HuH-7 (cell line): ENCODE measurements around the gene FN3KRP.

Experiments
- DNase-seq: peaks from one replicate; pipeline ENCODE4 v3.0.0; 2011; ENCODE audit warnings: low spot score

FN3KRP gene

DNA sequence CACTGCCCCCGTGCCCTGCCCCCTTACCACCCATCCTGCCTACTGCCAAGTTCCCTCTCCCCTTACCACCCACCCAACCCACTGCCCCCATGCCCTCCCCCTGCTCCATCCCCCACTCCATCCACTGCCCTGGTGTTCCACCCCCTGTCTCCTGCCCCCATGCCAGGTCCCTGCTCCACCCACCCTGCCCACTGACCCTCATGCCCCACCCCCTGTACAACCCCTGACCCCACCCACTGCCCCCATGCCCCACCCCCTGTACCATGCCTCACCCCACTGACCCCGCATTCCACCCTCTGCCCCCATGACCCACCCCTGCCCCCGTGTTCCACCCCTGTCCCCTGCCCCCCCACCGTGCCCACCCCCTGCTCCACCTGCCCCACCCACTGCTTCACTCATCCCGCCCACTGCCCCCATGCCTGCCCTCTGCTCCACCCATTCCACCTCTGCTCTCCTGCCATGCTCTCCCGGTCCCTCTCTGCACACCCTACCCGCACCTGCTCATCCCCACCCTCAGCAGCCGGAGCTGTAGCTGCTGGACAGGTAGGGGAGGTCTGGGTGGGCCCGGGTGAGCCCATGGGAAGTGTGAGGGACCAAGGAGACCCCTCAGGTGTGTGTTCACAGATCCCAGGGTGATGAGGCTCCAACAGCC lies 7.4 kb upstream of the FN3KRP start:
- no peak for DNase-seq

DNA sequence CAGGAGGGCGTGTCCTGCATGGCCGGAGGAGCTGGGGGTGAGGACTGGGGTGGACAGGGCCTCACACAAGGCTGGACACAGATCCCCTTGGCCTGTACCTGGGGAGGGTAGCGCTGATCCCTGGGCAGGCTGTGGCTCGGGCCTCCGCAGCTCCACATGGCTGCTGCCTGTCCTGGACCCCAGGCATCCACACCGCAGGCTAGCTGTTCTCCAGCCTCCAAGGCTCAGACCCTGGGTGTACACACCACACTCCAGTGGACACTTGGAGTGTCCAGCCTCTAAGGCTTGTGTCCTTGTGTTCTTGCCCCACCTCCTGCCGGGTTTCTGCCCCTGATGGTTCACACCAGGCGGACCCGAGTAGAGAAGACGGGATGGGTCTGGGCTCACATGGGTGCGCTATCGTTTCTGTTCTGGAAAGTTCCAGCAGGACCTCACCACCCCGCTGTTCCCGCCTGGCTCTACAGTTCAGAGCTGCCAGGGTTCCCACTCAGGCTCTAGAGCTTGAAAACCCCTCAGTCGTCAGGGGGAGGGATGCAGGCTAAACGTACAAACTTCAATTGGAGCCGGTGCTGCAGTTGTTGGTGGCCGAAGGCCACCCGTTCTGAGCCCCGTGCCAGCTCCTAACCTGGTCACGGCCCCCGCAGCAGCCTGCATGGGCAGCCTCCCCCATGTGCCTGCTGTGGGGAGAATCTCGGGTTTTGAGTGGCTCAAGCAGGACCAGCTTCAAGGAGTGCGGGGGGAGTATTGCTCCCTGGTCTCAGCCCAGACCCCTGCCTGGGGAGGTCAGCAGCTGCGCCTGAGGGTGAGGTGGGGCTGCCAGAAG lies 6.6 kb upstream of the FN3KRP start:
- DNase-seq = no peak

DNA sequence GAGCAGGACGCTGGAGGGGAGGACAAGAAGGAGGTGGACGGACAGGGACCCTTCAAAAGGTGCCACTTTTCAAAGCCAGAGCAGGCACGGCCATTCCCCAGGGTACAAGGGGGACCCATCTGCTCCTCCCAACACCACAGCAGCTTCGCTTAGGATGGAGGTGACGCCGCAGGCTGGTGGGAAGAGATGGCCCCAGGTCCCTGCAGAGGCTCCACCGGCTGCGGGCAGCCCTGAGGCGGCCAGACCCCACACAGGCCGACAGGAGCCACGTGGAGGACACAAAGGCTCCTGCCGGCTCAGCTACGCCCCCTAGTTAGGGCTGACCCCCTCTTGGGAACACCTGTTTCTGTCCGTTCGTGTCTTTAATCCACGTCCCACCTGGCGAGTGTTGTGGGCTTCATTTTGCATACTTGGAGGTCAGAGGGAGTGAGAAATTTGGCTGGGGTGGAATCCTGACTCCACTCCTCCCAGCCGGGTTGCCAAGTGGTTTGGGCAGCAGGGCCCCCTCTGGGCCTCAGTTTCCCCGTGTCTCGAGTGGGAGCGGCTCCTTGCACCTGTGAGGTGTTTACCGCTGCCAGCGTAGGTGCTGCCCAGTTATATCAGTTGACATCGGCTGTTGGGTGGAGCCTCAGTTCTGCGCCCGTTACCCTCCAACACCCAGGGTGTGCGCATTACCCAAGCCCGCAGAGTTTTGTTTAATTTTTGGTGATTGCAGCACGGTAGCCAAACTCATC lies 5.8 kb upstream of the FN3KRP start:
- no peak for DNase-seq

DNA sequence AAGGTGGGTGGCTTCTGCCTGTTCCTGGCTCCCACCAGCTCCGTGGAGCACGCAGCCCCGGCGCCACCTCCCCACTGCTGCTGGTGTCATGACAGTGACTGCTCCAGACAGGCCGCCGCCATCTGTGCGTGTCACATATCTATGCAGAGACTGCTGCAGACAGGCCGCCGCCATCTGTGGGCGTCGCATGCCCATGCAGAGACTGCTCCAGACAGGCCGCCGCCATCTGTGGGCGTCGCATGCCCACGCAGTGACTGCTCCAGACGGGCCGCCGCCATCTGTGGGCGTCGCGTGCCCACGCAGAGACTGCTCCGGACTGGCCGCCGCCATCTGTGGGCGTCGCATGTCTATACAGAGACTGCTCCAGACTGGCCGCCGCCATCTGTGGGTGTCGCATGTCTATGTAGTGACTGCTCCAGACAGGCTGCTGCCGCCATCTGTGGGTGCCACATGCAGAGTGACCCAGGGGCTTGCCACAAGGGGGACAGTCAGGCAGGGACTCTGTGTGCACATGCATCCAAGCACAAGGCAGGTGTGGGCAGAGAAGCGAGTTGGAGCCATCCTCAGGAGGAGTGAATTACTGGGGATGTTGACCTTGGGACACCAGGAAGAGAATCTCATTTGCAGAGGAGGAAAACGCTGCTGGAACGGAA lies 3.3 kb upstream of the FN3KRP start:
- no peak for DNase-seq

DNA sequence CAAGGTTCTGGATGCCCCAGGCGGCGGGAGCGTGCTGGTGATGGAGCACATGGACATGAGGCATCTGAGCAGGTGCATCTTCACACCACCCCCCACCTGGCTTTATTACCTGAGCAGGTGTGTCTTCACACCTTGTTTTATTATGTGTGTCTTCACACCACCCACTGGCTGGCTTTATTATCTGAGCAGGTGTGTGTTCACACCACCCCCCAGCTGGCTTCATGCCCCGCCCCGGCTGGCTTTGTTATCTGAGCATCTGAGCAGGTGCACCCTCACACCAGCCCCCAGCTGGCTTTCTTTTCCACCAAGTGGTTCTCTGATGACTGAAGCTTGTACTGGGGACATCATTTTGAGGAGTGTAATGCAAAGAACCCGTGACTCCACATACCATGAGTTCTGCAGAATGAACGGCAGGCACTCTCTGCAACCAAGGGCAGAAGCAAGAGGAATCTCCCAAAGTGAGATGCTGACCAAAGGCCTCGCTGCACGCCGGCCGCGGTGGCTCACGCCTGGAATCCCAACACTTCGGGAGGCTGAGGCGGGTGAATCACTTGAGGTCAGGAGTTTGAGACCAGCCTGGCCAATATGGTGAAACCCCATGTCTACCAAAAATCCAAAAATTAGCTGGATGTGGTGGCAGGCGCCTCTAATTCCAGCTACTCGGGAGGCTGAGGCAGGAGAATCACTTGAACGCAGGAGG lies 2.6 kb downstream of the FN3KRP start:
- DNase-seq = no peak

DNA sequence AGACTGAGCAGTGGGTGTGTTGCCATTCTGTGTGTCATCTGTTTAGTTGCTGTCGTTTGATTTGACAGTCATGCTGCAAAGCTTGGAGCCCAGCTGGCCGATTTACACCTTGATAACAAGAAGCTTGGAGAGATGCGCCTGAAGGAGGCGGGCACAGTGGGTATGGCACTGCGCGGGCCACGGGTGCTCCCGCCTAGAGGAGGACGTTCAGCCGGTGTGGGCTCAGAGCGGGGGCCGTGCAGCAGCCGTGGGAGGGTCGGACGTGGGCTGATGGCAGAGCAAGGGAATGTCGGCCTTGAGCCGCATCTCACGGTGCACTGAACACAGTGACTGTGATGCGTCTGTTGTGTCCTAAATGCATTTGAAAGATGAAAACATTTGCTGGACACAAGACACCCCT lies 3.7 kb downstream of the FN3KRP start:
- DNase-seq = no peak

DNA sequence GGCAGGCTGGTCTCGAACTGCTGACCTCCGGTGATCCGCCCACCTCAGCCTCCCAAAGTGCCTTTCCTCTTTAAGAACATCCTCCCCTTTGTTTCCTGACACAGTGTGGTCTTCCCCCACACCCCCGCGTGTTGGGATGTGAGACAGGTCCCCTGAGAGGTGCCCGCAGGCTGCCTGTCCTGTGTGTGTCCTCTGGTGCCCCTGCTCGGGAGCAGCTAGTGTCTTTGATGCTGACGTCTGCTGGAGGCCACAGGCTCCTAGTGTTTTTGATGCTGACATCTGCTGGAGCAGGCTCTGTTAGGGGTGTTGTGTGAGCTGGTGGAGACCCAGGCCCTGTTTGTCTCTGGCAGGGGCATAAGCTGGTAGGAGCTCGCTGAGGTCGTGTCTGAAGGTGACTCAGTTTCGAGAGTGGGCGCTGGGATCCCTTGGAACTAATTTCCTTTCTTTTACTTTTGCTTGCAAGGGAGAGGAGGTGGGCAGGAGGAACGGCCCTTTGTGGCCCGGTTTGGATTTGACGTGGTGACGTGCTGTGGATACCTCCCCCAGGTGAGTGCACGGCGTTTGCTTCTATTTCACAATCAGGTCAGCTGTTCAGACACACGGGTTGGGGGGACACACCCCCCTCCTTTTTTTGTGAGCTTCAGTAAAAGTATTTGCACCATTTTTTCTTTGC lies 6.0 kb downstream of the FN3KRP start:
- DNase-seq = no peak

DNA sequence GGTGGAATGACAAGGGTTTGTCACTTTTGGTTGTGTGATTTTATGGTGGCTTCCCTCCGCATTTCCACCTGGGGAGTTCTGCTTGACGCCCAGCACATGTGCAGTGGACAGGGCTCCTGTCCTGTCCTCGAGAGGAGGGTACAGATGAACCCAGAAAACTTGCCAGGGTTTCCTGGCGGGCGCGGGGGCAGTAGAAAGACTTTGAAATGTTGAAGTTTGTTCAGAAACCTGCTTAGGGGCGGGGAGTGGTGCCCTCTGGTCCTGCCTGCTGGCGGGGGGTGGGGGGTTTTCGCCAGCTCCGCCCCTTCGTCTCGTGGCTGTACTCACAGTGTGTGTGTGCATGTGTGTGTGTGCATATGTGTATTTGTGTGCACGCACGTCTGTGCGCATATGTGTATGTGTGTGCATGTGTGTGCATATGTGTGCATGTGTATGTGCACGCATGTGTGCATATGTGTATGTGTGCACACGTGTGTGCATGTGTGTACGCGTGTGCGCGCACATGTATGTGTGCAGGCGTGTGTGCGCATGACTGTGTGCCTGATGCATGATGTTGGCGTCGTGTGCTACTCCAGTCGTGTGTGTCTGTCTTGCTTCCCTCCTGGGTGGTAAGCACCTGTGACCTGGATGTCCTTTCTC lies 6.8 kb downstream of the FN3KRP start:
- DNase-seq = no peak

DNA sequence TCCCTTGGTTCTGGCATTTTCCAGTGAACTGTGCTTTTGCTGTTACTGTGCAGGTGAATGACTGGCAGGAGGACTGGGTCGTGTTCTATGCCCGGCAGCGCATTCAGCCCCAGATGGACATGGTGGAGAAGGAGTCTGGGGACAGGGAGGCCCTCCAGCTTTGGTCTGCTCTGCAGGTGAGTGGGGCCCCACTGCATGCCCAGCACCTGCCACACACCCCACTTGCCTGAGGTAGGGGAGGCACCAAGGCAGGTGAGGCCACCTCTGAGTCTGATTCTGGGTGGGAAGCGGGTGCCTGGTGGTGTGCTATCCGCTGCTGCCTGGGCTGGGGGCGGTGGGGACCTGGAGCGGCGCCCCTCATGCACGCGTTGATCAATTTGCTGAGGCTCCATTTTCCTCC lies 9.9 kb downstream of the FN3KRP start:
- DNase-seq = no peak

DNA sequence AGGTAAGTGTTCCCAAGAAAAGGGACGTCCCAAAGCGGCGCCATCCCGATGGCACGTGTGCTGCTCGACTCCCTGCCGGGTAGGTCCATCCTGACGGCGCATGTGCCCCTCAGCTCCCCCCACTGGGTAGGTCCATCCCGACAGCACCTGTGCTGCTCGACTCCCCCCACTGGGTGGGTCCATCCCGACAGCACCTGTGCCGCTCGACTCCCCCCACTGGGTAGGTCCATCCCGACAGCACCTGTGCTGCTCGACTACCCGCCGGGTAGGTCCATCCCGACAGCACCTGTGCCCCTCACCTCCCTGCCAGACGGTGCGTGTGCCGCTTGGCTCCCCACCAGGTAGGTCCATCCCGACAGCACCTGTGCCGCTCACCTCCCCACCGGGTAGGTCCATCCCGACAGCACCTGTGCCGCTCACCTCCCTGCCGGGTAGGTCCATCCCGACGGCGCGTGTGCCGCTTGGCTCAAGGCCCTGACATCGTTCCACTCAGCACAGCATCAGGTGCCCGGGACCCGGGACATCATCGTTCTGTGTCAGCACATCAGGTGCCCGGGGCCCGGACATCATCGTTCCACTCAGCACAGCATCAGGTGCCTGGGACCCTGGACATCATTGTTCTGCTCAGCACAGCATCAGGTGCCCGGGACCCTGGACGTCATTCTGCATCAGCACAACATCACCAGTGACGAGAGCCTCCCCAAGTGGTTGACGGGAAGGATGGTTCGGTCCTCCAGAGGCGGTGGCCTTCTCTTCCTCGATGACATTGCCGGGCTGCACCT lies 13.2 kb downstream of the FN3KRP start:
- no peak for DNase-seq

DNA sequence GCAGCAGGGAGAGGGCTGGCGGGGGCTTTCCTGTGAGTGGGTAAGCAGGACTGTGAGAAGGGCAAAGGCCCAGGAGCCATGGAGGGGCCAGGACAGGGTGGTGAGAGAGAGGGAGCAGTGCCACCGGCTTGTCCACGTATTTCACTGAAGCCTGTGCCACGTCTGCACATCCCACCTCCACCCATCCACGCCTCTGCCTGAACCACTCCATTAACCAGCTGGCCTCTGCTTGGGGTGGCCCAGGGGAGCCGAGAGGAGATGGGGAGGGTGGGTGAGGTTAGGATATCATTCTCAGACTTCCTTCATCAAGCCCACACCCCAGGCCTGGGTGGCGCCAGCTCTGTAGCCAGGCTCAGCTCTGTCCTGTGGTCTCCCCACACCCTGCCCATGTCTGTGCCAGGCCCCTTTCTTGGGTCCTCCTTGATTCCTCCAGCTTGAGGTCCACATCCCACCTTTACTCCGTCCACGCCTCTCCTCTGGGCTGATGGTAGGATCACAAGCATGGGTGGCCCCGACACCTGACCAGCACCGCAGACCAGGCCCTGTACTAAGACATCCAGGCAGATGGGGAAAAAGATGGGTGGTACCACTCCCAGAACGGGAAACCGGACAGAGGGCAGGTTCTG lies 15.7 kb downstream of the FN3KRP start:
- no peak for DNase-seq

DNA sequence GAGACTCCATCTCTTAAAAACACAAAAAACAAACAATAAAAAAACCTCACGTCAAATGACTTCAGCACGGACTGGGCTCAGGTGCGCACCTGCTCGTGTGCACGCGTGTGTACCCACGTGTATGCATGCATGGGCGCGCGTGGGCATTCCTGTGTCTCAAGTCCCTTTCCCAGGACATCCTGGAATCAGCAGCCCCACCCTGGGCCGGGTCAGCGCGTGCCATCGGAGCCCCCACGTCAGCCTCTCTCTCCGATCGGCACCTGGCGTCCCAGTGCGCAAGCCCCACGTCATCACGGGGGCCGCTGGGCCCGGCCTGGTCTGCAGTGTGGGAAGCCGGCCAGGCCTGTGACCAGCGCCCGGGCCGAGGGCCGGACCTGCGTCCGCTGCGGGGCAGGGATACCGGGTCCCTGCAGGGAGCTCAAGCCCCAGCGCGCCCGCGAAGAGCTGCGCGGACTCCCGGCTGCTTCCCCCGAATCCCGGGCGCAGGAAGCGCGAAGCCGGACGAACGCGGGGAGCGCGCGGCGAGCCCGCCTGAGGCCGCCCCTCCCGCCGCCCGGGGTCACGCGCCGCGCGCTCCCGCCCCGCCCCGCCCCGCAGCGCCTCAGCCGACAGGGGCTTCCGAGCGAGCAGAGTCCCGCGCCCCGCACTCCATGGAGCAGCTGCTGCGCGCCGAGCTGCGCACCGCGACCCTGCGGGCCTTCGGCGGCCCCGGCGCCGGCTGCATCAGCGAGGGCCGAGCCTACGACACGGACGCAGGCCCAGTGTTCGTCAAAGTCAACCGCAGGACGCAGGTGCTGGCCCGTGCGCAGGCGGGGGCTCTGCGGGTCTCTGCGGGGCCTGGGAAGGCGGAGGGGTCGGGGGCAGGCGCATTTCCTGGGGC lies 18.7 kb downstream of the FN3KRP start, which contains the start of gene FN3K:
Gene FN3K, plus strand, starts transcription at position 629 of the 880 bp plus-strand sequence. Its CDS starts 22 bp downstream, at position 651.
- peak; percentile 80 for DNase-seq

DNA sequence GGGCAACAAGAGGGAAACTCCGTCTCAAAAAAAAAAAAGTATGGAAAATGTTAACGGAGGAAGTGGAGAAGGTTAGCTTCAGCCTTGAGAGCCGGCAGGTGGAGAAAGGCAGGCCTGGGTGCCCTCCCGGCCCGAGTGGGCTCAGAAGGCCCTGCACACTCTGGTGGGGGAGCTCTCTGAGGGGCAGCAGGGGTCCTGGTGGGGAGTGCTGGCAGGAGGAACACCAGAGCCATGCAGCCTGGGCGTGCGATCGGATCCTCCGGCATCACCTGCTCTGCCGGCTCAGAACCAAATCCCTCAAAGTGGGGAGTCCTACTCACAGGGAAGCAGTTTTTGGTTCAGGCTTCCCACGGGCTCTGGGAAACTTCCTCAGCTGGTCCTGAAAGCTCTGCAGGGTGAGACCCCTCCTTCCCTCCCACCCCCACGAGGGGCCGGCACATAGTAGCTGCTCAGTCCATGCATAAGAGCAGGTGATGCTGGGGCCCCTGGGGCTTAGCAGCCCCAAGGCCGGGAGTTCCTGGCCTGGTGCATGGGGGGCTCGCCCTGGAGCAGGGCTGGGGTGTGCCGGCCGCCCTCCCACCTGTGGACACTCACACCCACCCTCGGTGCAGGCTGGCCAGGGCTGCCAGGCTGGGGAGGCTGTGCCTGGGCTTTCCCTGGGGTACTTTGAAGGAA lies 20.1 kb downstream of the FN3KRP start:
- no peak for DNase-seq

DNA sequence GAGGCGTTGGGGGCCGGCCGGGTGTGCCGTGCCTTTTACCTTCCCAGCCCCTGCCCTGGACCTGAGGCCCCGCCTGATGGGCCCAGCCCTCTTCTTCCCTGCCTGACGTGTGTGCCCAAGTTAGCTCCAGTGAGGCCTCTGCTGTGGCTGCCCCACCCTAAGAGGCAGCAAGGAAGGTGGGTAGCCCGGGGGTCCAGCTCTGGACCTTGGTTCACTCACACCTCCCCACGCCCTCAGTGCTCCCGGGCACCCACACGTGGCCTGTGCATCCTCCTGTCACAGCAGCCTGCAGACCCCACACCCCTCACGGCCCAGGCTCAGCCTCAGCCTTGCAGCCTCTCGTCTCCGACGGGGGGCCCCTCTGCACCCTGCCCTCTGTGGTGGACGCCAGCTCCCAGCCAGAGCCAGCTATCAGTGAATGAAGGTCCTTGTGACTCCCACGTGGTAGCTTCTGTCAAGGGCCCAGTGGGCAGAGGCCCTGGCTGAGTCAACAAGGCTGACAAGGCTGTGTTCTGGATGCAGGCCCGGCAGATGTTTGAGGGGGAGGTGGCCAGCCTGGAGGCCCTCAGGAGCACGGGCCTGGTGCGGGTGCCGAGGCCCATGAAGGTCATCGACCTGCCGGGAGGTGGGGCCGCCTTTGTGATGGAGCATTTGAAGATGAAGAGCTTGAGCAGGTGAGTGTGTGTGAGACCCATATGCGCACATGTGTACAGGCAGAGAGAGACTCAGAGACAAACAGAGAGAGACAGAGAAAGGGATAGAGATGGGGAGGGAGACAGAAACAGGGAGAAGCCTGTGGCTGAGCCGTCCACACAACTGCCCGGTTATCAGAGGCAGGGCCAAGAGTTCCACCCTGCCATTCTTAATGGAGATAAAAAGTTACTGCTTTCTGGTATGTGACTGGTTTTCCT lies 21.7 kb downstream of the FN3KRP start:
- DNase-seq = no peak

DNA sequence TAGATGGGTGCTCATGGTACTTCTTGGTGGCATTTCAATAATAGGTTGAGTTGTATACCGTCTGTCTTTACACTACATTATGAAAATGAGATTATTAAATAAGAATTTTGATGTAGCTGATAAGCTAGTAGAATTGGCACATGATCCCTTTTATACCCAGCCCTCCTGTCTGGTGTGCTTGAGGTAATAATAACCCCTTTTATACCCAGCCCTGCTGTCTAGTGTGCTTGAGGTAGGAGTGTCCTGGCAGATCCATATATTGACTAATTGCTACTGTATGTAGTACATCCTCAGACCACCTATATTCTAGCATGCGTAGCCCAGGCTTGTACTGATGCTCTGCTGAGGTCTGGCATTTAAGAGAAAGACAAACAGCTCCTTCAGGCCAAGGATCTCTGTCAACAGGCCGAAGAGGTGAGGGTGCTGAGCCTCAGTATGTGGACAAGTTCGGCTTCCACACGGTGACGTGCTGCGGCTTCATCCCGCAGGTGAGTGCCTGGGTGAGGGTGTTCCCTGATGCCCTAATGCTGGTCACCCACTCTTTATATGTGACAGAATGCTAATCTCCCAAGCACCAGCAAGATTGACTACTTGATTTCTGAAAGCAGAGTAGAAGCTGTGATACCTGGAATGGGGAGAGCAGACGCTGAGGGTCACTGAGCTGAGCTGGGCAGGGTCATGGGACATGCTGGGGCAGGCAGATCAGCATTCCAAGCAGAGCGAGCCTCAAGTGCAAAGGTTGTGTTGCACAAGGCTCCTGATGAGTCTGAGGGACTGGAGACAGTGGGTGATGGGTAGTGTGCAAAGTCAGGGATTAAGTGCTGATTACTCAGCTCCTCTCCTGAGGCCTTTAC lies 24.6 kb downstream of the FN3KRP start:
- no peak for DNase-seq
